Kidney epithelial cell (primary cell): ENCODE results near the gene GAL. TPM values are rescaled to one million over a fixed set of nuclear protein-coding genes. Genes with fewer than 3 reads are reported as not detected.
"Not testable (repeated sequence)": the region's sequence is repeated elsewhere in the genome, so short reads cannot be mapped to it uniquely, and the experiment has no call there.

Experiments
- DNase-seq: peaks from one replicate; pipeline ENCODE4 v3.0.0-alpha.2; 2010; ENCODE audit warnings: low read depth
- H3K27me3 ChIP-seq: 2 replicates; pipeline ENCODE4 v1.6.0; 2011; ENCODE audit warnings: low read length; ENCODE audit not compliant: control insufficient read depth, insufficient read depth
- H3K36me3 ChIP-seq: 2 replicates; pipeline ENCODE4 v1.5.1; 2011; ENCODE audit warnings: low read length; ENCODE audit not compliant: control insufficient read depth, insufficient read depth
- H3K4me3 ChIP-seq: 2 replicates; pipeline ENCODE4 v1.5.1; 2011; ENCODE audit warnings: low read depth, mild to moderate bottlenecking, control low read depth, low read length
- total RNA-seq: library from RNA; depleted of rRNA; stranded (reverse); fragments of >200 nt; gene quantifications from 2 replicates; pipeline ENCODE4 v1.2.3, GENCODE V29; 2015
- TF ChIP-seq, protein P1 (sequence below): IDR thresholded peaks from 2 replicates; pipeline ENCODE4 v1.5.1; 2011; ENCODE audit warnings: mild to moderate bottlenecking, moderate library complexity, low read length, control low read depth, inconsistent platforms; ENCODE audit not compliant: insufficient read depth, poor library complexity, severe bottlenecking

GAL gene, protein sequence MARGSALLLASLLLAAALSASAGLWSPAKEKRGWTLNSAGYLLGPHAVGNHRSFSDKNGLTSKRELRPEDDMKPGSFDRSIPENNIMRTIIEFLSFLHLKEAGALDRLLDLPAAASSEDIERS
- total RNA-seq: 16.1 and 20.8 TPM in 2 replicates

DNA sequence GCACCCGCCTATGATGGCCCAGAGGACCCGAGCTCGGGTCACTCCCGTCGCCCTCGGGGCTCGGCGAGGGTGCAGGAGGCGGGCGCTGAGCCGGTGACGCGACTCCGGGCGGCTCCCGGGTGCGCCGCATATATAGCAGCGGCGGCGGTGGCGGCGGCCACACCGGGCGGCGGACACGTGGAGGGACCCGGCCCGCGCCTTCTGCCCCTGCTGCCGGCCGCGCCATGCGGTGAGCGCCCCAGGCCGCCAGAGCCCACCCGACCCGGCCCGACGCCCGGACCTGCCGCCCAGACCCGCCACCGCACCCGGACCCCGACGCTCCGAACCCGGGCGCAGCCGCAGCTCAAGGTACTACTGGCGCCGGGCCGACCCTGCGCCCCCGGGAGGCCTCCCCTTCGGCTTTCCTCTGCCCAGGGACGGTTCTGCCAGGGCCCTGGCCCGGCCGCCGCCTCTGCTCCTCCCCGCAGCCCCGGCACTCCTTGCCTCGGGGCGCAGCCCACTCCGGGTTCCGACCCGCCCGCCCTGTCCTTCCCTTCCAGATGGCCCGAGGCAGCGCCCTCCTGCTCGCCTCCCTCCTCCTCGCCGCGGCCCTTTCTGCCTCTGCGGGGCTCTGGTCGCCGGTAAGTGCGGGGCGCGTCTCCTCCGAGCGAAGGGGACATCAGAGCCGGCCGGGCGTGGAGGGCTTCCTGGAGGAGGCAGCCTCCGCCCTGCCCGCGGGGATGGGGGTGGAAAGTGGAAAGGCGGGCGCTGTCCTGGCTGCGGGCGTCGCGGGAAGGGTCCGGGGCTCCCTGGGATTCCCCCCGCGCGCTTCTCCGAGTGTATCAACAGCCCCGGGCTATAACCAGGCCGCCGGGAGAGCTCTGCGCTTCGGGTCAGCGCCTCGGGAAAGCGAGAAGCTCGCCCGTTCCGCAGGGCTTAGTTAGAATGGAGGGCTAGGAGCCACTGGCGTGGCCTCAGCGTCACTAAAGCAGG lies at the start of gene GAL:
GAL (plus strand) TSS at position 160 of the 972 bp plus-strand sequence; CDS start at position 540, 380 bp downstream.
- H3K36me3 ChIP-seq: no peaks in the 10 kb centered on the region
- TF ChIP-seq, protein P1, sequence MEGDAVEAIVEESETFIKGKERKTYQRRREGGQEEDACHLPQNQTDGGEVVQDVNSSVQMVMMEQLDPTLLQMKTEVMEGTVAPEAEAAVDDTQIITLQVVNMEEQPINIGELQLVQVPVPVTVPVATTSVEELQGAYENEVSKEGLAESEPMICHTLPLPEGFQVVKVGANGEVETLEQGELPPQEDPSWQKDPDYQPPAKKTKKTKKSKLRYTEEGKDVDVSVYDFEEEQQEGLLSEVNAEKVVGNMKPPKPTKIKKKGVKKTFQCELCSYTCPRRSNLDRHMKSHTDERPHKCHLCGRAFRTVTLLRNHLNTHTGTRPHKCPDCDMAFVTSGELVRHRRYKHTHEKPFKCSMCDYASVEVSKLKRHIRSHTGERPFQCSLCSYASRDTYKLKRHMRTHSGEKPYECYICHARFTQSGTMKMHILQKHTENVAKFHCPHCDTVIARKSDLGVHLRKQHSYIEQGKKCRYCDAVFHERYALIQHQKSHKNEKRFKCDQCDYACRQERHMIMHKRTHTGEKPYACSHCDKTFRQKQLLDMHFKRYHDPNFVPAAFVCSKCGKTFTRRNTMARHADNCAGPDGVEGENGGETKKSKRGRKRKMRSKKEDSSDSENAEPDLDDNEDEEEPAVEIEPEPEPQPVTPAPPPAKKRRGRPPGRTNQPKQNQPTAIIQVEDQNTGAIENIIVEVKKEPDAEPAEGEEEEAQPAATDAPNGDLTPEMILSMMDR: no peak
- peak within 1 kb of the TSS; percentile 43 for H3K4me3 ChIP-seq
- peaks cover 21% of the 10 kb centered on the region for H3K27me3 ChIP-seq
- no peak for DNase-seq

DNA sequence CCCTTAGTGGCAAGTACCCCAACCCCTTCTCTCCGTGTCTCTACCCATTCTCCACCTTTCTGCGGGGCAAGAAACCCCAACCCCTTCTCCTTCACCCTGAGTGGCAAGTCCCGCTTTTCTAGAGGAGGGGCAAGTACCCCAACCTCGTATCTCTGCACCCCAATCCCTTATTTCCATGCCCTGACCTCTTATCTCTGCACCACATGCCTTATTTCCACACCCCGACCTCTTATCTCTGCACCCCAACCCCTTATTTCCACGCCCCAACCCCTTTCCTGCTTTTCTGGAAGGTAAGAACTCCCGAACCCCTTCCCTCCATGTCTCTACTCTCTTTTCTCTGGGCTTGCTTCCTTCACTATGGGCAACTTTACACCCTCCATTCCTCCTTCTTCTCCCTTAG lies 49.7 kb upstream of the GAL start:
- not testable (repeated sequence) for H3K27me3 ChIP-seq, H3K4me3 ChIP-seq, DNase-seq, H3K36me3 ChIP-seq

DNA sequence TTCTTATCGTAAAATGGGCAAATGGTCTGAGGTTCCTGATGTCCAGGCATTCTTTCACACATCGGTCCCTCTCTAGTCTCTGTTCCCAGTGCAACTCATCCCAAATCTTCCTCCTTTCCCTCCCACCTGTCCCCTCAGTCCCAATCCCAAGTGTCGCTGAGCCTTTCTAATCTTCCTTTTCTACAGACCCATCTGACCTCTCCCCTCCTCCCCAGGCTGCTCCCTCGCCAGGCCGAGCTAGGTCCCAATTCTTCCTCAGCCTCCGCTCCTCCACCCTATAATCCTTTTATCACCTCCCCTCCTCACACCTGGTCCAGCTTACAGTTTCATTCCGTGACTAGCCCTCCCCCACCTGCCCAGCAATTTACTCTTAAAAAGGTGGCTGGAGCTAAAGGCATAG lies 49.2 kb upstream of the GAL start:
- not testable (repeated sequence) for H3K4me3 ChIP-seq, DNase-seq, H3K36me3 ChIP-seq, H3K27me3 ChIP-seq

DNA sequence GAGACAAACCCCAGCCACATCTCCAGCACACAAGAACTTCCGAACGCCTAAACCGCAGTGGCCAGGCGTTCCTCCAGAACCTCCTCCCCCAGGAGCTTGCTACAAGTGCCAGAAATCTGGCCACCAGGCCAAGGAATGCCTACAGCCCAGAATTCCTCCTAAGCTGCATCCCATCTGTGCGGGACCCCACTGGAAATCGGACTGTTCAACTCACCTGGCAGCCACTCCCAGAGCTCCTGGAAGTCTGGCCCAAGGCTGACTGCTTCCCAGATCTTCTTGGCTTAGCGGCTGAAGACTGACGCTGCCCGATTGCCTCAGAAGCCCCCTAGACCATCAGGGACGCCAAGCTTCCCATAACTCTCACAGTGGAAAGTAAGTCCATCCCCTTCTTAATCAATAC lies 48.5 kb upstream of the GAL start:
- H3K27me3 ChIP-seq, H3K36me3 ChIP-seq, H3K4me3 ChIP-seq, DNase-seq: not testable (repeated sequence)

DNA sequence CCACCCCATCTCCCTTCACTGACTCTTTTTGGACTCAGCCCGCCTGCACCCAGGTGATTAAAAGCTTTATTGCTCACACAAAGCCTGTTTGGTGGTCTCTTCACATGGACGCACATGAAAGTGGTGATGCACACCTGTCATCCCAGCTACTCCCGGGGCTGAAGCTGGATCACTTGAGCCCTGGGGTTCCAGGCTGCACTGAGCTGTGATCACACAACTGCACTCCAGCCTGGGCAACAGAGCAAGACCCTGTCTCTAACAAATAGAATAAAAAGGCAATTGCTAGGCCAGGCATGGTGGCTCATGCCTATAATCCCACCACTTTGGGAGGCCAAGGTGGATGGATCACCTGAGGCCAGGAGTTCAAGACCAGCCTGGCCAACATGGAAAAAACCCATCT lies 45.0 kb upstream of the GAL start:
- not testable (repeated sequence) for H3K36me3 ChIP-seq, H3K4me3 ChIP-seq, DNase-seq, H3K27me3 ChIP-seq

DNA sequence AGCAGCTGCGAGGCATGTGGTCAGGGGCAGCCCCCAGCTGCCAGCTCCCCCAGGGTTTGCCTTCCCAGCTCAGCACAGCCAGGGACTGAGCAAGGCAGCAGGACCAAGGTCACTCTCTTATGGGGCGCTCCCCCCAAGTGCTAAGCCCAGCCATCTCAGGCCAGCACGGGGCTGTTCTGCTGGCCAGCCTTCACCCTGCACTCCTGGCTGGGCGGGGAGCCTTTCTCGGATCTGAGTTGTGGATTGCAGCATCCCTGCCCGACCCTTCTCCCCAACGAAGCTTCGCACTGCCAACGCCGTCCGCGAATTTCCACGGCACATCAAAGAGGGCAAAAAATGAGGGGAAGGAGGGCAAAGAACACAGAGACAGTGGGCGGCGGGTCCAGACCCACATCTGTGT lies 42.5 kb upstream of the GAL start:
- TF ChIP-seq, protein P1: no peak
- Histone ChIP-seq H3K4me3 (no peak overlapping the region), H3K27me3 (peaks cover 4% of the 10 kb centered on the region), H3K36me3 (no peaks in the 10 kb centered on the region)
- DNase-seq: no peak

DNA sequence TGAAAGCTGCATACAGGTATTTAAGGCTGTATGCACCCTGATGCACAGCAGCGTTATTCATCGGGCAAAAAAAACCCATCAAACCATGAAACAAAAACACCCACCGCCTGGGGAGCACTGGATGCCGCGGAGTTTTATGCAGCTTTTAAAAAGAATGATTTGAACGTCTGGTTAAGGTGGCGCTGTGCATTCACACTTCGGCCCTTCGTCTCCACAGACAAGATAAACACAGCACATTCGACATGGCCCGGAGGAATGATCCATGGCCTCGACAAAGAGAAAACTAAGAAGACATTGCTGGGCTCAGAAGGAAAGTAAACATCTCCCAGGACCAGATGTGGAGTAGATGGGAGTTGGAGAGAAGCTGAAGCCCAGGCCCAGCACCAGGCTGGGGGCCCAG lies 40.8 kb upstream of the GAL start:
- H3K4me3 ChIP-seq: no peak overlapping the region
- DNase-seq: no peak
- peaks cover 5% of the 10 kb centered on the region for H3K27me3 ChIP-seq
- H3K36me3 ChIP-seq: no peaks in the 10 kb centered on the region
- TF ChIP-seq, protein P1: peak; percentile 26

DNA sequence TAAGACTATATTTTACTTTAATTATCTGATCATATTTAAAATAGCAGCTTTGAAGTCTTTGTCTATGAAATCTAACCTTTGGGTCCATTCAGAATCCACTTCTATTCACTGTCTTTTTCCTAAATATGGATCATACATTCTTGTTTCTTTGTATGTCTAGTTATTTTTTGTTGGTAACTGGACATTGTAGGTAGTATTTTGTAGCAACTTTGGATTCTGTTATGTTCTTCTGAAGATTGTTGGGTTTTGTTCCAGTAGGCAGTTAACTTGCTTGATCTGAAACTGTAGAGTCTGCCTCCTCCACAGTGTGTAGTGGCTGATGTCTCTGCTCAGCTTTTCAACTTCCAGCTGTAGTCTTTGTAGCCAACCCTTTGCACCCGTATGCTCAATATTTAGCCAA lies 37.5 kb upstream of the GAL start:
- H3K27me3 ChIP-seq: peaks cover 9% of the 10 kb centered on the region
- H3K36me3 ChIP-seq: no peaks in the 10 kb centered on the region
- TF ChIP-seq, protein P1: no peak
- DNase-seq: no peak
- H3K4me3 ChIP-seq: no peak overlapping the region
